DOHH2 (cell line): ENCODE results near the gene RDH11.
"Not testable (repeated sequence)": the region's sequence is repeated elsewhere in the genome, so short reads cannot be mapped to it uniquely, and the experiment has no call there.

Experiments used
- H3F3A ChIP-seq: fragments of 200-600 bp; sonication (generic), shearing (Covaris generic); 2 replicates; pipeline ENCODE4 v1.6.0; 2016; ENCODE audit warnings: antibody characterized with exemption, mild to moderate bottlenecking; ENCODE audit not compliant: control insufficient read depth, insufficient read depth
- H3K27ac ChIP-seq: fragments of 200-600 bp; sonication (generic); 2 replicates; pipeline ENCODE4 v1.5.1; 2014; ENCODE audit warnings: low read depth, mild to moderate bottlenecking, low read length, moderate library complexity
- H3K27me3 ChIP-seq: fragments of 200-600 bp; sonication (generic); 2 replicates; pipeline ENCODE4 v1.6.1; 2014; ENCODE audit warnings: mild to moderate bottlenecking, low read length, mixed read lengths; ENCODE audit not compliant: control insufficient read depth
- H3K36me3 ChIP-seq: fragments of 200-600 bp; sonication (generic); 2 replicates; pipeline ENCODE4 v1.6.1; 2014; ENCODE audit warnings: mild to moderate bottlenecking, low read length, moderate library complexity, mixed read lengths; ENCODE audit not compliant: control insufficient read depth
- H3K4me1 ChIP-seq: fragments of 200-600 bp; sonication (generic); 2 replicates; pipeline ENCODE4 v1.6.1; 2014; ENCODE audit warnings: mild to moderate bottlenecking, low read length, mixed read lengths; ENCODE audit not compliant: control insufficient read depth
- H3K4me2 ChIP-seq: fragments of 200-600 bp; sonication (generic); 2 replicates; pipeline ENCODE4 v1.6.0; 2014; ENCODE audit warnings: mild to moderate bottlenecking, low read length, moderate library complexity
- H3K4me3 ChIP-seq: fragments of 200-600 bp; sonication (generic); 2 replicates; pipeline ENCODE4 v1.5.1; 2014; ENCODE audit warnings: mild to moderate bottlenecking, low read length, mixed read lengths
- H3K79me2 ChIP-seq: fragments of 200-600 bp; sonication (generic); 2 replicates; pipeline ENCODE4 v1.6.1; 2014; ENCODE audit warnings: mild to moderate bottlenecking, low read length, mixed read lengths; ENCODE audit not compliant: control insufficient read depth
- H3K9me2 ChIP-seq: fragments of 200-600 bp; sonication (generic); replicated peaks from 2 replicates; pipeline ENCODE4 v1.6.1; 2014; ENCODE audit warnings: mild to moderate bottlenecking, low read length, mixed read lengths; ENCODE audit not compliant: control insufficient read depth
- H3K9me3 ChIP-seq: fragments of 200-600 bp; sonication (generic); 2 replicates; pipeline ENCODE4 v1.6.1; 2014; ENCODE audit warnings: antibody characterized with exemption, low read length, mixed read lengths; ENCODE audit not compliant: control insufficient read depth, insufficient read depth
- H4K20me1 ChIP-seq: fragments of 200-600 bp; sonication (generic); 2 replicates; pipeline ENCODE4 v1.6.0; 2014; ENCODE audit warnings: low read depth, mild to moderate bottlenecking, antibody characterized with exemption, low read length, moderate library complexity; ENCODE audit not compliant: control insufficient read depth, insufficient read depth
- CTCF ChIP-seq: fragments of 200-600 bp; sonication (generic); IDR thresholded peaks from one replicate; pipeline ENCODE4 v1.5.1; 2014; ENCODE audit warnings: antibody characterized with exemption, mild to moderate bottlenecking, low read depth, low read length; ENCODE audit not compliant: poor library complexity, severe bottlenecking
- EZH2phosphoT487 ChIP-seq: fragments of 200-600 bp; sonication (generic); IDR thresholded peaks from 2 replicates; pipeline ENCODE4 v1.6.1; 2017; ENCODE audit warnings: borderline replicate concordance, mild to moderate bottlenecking, antibody characterized with exemption, low read length, moderate library complexity, mixed read lengths

Gene RDH11

GRCh38 chr14:67710209-67710608 lies 14.6 kb upstream of the RDH11 start:
- Histone ChIP-seq H3K9me3 (peaks cover 15% of the 10 kb centered on the region), H3K79me2 (no peaks in the 10 kb centered on the region), H3F3A (no peaks in the 10 kb centered on the region), H3K4me2 (no peak overlapping the region), H3K4me3 (no peak overlapping the region), H4K20me1 (no peaks in the 10 kb centered on the region), H3K9me2 (no peaks in the 10 kb centered on the region), H3K36me3 (no peaks in the 10 kb centered on the region), H3K4me1 (no peaks in the 10 kb centered on the region), H3K27me3 (no peaks in the 10 kb centered on the region), H3K27ac (no peak overlapping the region)
- no peak for TF ChIP-seq EZH2phosphoT487
- TF ChIP-seq CTCF: no peak

- H4K20me1 ChIP-seq, H3F3A ChIP-seq, H3K4me1 ChIP-seq, H3K27ac ChIP-seq, H3K27me3 ChIP-seq, H3K79me2 ChIP-seq, H3K4me3 ChIP-seq, H3K4me2 ChIP-seq, H3K36me3 ChIP-seq, H3K9me2 ChIP-seq: not testable (repeated sequence)
- peaks cover 15% of the 10 kb centered on the region for H3K9me3 ChIP-seq
Measured at GRCh38 chr14:67709796-67710195, 14.2 kb upstream of the RDH11 start.

GRCh38 chr14:67709346-67709745 lies 13.8 kb upstream of the RDH11 start:
- not testable (repeated sequence) for H3K4me3 ChIP-seq, H3K4me2 ChIP-seq, H3F3A ChIP-seq, H4K20me1 ChIP-seq, H3K9me2 ChIP-seq, H3K27ac ChIP-seq, H3K27me3 ChIP-seq, H3K79me2 ChIP-seq, H3K4me1 ChIP-seq, H3K36me3 ChIP-seq
- H3K9me3 ChIP-seq: peaks cover 15% of the 10 kb centered on the region

- no peaks in the 10 kb centered on the region for H3K36me3 ChIP-seq
- H3K4me1 ChIP-seq: peaks cover 5% of the 10 kb centered on the region
- no peak for TF ChIP-seq EZH2phosphoT487
- TF ChIP-seq CTCF: no peak
- H3K4me2 ChIP-seq: no peak overlapping the region
- no peaks in the 10 kb centered on the region for H3K79me2 ChIP-seq
- H3K27me3 ChIP-seq: peaks cover 3% of the 10 kb centered on the region; the same call in 1 of the 2 replicates
- no peak overlapping the region for H3K4me3 ChIP-seq
- H4K20me1 ChIP-seq: no peaks in the 10 kb centered on the region
- no peak overlapping the region for H3K27ac ChIP-seq
- peaks cover 15% of the 10 kb centered on the region for H3K9me3 ChIP-seq
- no peaks in the 10 kb centered on the region for H3F3A ChIP-seq
- no peaks in the 10 kb centered on the region for H3K9me2 ChIP-seq
Measured at GRCh38 chr14:67705211-67705610, 9.6 kb upstream of the RDH11 start.
